D721Med (cell line): ENCODE data around the gene NAXD.
"Not testable (repeated sequence)": the region's sequence is repeated elsewhere in the genome, so short reads cannot be mapped to it uniquely, and the experiment has no call there.

Experiments
- DNase-seq: peaks from one replicate; pipeline ENCODE4 v3.0.0; 2011; ENCODE audit warnings: low spot score; ENCODE audit not compliant: insufficient read length
- FAIRE-seq: peaks from 2 replicates; lab custom pipeline; 2011; peaks lifted over from hg19 to GRCh38; lab: Jason Lieb, UNC
- TF ChIP-seq, protein P1 (sequence below): IDR thresholded peaks from 2 replicates; pipeline ENCODE4 v1.5.1; 2012; ENCODE audit warnings: mild to moderate bottlenecking, control low read depth; ENCODE audit not compliant: insufficient read depth; ENCODE audit errors: missing control alignments

NAXD gene

DNA sequence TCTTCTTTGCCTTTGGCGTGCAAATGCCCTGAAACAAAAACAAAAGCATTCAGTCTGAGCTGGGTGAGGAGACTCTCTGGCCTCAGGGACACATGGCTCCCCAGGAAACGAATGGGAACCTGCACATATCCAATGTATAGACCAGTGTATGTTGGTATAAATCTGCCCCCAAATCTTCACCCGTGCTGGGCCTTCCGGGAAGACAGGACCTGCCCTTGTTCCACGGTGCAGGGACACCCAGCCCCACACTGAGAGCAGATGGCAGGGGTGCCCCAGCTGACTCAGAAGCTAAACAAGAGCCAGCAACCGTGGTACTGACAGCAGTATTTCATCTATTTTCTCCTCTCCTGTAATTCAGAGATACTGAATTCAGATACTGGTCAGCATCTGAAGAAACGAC, 48.1 kb downstream of the NAXD start:
- no peak for FAIRE-seq
- no peak for DNase-seq
- TF ChIP-seq, protein P1, sequence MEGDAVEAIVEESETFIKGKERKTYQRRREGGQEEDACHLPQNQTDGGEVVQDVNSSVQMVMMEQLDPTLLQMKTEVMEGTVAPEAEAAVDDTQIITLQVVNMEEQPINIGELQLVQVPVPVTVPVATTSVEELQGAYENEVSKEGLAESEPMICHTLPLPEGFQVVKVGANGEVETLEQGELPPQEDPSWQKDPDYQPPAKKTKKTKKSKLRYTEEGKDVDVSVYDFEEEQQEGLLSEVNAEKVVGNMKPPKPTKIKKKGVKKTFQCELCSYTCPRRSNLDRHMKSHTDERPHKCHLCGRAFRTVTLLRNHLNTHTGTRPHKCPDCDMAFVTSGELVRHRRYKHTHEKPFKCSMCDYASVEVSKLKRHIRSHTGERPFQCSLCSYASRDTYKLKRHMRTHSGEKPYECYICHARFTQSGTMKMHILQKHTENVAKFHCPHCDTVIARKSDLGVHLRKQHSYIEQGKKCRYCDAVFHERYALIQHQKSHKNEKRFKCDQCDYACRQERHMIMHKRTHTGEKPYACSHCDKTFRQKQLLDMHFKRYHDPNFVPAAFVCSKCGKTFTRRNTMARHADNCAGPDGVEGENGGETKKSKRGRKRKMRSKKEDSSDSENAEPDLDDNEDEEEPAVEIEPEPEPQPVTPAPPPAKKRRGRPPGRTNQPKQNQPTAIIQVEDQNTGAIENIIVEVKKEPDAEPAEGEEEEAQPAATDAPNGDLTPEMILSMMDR = no peak

DNA sequence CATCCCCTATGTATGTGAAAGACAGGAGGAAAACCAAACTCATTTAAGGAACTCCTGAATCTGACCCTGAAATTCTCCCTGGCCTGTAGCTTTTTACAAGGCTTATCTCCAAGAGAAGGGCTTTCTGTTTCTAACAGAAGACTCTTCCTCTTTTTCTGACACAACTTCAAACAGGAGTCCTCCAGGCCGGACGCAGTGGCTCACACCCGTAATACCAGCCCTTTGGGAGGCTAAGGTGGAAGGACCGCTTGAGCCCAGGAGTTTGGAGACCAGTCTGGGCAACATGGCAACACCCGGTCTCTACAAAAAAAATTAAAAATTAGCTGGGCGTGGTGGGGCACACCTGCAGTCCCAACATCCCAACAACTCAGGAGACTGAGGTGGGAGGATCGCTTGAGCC, 48.7 kb downstream of the NAXD start:
- no peak for FAIRE-seq
- TF ChIP-seq, protein P1 = no peak

DNA sequence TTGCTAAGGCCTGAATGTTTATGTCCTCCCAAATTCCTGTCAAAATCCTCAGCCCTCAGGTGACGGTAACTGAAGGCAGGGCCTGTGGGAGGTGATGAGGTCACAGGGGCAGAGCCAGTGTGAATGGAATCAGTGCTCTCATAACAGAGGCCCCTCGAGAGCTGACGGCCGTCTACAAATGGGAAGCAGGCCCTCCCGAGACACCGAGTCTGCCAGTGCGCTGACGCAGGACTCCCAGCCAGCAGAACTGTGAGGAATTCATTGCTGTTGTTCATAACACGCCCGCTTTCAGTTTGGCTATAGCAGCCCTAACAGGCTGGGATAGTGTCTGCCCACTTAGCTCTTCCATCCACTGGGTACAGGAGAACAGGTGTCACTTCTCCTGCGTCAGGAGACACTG, 49.3 kb downstream of the NAXD start:
- DNase-seq (no peak), FAIRE-seq (no peak)
- TF ChIP-seq, protein P1 = no peak

More for the DNA sequence above, 48.7 kb downstream of the NAXD start:
- DNase-seq = no peak

DNA sequence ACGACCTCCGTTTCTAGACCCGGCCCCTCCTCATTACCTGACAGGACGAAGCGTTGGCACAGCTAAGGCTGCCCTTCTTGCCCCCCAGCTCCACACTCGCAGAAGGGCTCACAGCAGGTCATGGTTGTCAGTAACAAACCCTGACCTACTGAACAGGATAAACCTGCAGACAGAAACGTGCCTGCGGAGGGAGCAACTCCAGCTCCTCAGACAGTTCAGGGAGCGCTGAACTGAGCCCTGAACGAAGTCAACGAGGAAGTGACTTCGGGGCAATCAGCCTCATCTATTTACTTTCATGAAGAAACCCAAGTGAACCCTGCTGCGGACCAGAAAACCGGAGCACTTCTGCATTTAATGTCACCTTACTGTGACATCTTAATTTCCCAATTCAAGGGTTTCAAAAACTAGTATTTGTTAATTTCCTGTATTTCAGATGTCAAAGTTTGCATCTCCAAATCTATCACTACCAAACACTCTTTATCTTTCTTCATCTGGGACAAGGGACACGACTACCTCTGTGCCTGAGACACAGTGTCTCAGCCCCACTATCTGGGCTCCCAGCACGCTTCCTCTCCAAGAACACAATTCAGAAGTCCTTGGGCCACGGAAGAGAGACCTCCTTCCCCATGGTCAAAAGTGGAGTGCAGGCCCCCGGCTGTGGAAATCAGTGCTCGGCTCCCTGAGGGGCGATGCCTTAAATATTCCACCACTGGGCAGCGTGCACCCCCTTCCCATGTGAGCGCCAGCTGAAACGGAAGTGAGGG, 50.3 kb downstream of the NAXD start:
- FAIRE-seq (no peak), DNase-seq (no peak)
- TF ChIP-seq, protein P1 = no peak

DNA sequence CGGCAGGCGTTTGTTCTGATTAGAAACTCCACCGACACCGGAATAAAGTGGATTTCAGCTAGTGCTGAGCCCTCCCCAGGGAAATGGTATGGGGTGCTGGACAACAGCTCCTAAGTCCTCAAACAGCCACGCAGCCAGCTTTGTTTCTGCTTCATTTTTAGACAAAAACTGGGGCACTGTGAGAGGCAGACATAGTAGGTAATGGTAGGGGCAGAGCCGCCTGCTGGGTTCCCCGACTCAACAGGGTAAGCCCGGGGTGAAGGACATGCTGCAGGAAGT, 50.8 kb downstream of the NAXD start:
- FAIRE-seq = no peak
- DNase-seq = no peak
- TF ChIP-seq, protein P1 = no peak

DNA sequence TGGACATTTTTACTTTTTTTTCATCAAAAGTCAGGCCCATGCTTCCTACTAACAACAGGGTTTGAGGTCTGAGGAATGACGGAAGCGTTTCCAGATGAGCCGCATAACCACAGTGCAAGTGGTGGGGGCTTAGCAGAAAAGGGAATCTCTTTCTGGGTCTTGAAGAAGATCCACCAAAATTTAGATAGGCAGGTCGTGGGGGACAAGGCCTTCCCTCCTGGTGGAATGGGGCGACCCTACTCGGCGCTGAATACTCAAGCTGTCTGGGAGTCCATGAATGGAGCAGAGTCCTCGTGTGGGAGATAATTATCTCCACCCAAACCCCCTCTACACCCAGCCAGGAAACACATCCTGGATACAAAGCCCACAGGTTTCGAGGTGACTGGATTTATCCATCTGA, 53.7 kb downstream of the NAXD start:
- FAIRE-seq (no peak), DNase-seq (no peak)
- TF ChIP-seq, protein P1 = no peak

DNA sequence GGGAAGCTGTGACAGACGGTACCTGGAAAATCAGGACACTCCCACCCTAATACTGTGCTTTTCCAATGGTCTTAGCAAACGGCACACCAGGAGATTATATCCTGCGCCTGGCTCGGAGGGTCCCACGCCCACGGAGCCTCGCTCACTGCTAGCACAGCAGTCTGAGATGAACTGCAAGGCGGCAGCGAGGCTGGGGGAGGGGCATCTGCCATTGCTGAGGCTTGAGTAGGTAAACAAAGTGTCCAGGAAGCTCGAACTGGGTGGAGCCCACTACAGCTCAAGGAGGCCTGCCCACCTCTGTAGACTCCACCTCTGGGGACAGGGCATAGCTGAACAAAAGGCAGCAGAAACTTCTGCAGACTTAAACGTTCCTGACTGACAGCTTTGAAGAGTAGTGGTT, 54.5 kb downstream of the NAXD start:
- not testable (repeated sequence) for DNase-seq, FAIRE-seq
